Measurements from ENCODE around the gene HCRTR1. TPM values are rescaled to one million over a fixed set of nuclear protein-coding genes. Genes with fewer than 3 reads are reported as not detected.

Gene HCRTR1
- total and polyA plus RNA-seq, 8 donors = 0.14 to 0.24 (median 0.17) TPM; not detected in 4

GRCh38 chr1:31637915-31638673, 20.6 kb downstream of the HCRTR1 start:
- Histone ChIP-seq H3K27me3 (no peaks in the 10 kb centered on the region), H3K9me3 (no peaks in the 10 kb centered on the region), H3K27ac (peak overlapping the region in 1 of 2 donors; percentile 57), H3K4me1 (peaks cover 19 to 62% of the 10 kb centered on the region in 2 donors), H3K36me3 (peaks cover 0 to 20% of the 10 kb centered on the region in 2 donors), H3K4me3 (no peak overlapping the region)
- DNase-seq = no peak
- no peak for TF ChIP-seq CTCF (IDR thresholded peaks at IDR 0.05)
- intact Hi-C loops (cut with DNase I) = no loop called here
- ATAC-seq = peak; percentile 5

GRCh38 chr1:31639543-31639942, 22.1 kb downstream of the HCRTR1 start:
- ATAC-seq (no peak), DNase-seq (no peak)
- Histone ChIP-seq H3K9me3 (no peaks in the 10 kb centered on the region), H3K4me1 (peaks cover 23 to 72% of the 10 kb centered on the region in 2 donors), H3K27ac (peak overlapping the region in 1 of 2 donors; percentile 57), H3K4me3 (no peak overlapping the region), H3K36me3 (peaks cover 0 to 10% of the 10 kb centered on the region in 2 donors), H3K27me3 (no peaks in the 10 kb centered on the region)
- intact Hi-C loops (cut with DNase I) = no loop called here
- TF ChIP-seq CTCF (IDR thresholded peaks at IDR 0.05) = no peak

GRCh38 chr1:31640179-31640578, 22.7 kb downstream of the HCRTR1 start:
- no peak for TF ChIP-seq CTCF (IDR thresholded peaks at IDR 0.05)
- intact Hi-C loops (cut with DNase I) = no loop called here
- Histone ChIP-seq H3K27ac (peak overlapping the region in 1 of 2 donors; percentile 57), H3K9me3 (no peaks in the 10 kb centered on the region), H3K27me3 (no peaks in the 10 kb centered on the region), H3K4me1 (peaks cover 23 to 73% of the 10 kb centered on the region in 2 donors), H3K4me3 (no peak overlapping the region), H3K36me3 (peaks cover 0 to 4% of the 10 kb centered on the region in 2 donors)
- ATAC-seq (no peak), DNase-seq (no peak)

- DNase-seq = no peak
- no peak for ATAC-seq
- Histone ChIP-seq H3K36me3 (no peaks in the 10 kb centered on the region), H3K27me3 (no peaks in the 10 kb centered on the region), H3K27ac (no peak overlapping the region), H3K4me1 (peaks cover 23 to 75% of the 10 kb centered on the region in 2 donors), H3K4me3 (no peak overlapping the region), H3K9me3 (no peaks in the 10 kb centered on the region)
- no peak for TF ChIP-seq CTCF (IDR thresholded peaks at IDR 0.05)
- intact Hi-C loops (cut with DNase I) = no loop called here
Observed at GRCh38 chr1:31640964-31641363, 23.5 kb downstream of the HCRTR1 start.

- no peak overlapping the region for H3K4me3 ChIP-seq
- DNase-seq (no peak), ATAC-seq (no peak)
- no peaks in the 10 kb centered on the region for H3K27me3 ChIP-seq
- peaks cover 23 to 75% of the 10 kb centered on the region in 2 donors for H3K4me1 ChIP-seq
- H3K27ac ChIP-seq = no peak overlapping the region
- intact Hi-C loops (cut with DNase I) = no loop called here
- H3K36me3 ChIP-seq = no peaks in the 10 kb centered on the region
- no peaks in the 10 kb centered on the region for H3K9me3 ChIP-seq
- no peak for TF ChIP-seq CTCF (IDR thresholded peaks at IDR 0.05)
Observed at GRCh38 chr1:31642366-31642765, 24.9 kb downstream of the HCRTR1 start.
